Parathyroid adenoma (tissue), 2 donors: ENCODE data around the gene CMC1.

Experiments used
- H2AFZ ChIP-seq: fragments of 300-600 bp; sonication (generic); one replicate; pipeline ENCODE4 v1.7.0; 2017; ENCODE audit warnings: antibody characterized with exemption, mild to moderate bottlenecking
- H3K27ac ChIP-seq: fragments of 300-600 bp; sonication (generic); one replicate; pipeline ENCODE4 v1.7.0; 2017
- H3K27me3 ChIP-seq: fragments of 300-600 bp; sonication (generic); one replicate; pipeline ENCODE4 v1.7.0; 2017; ENCODE audit warnings: low read length; ENCODE audit not compliant: control insufficient read depth, insufficient read depth
- H3K36me3 ChIP-seq: fragments of 300-600 bp; sonication (generic); one replicate; pipeline ENCODE4 v1.7.0; 2017; ENCODE audit warnings: low read length; ENCODE audit not compliant: control insufficient read depth, insufficient read depth
- H3K4me1 ChIP-seq: fragments of 300-600 bp; sonication (generic); one replicate; pipeline ENCODE4 v1.7.0; 2017; ENCODE audit warnings: control low read depth
- H3K4me2 ChIP-seq: fragments of 300-600 bp; sonication (generic); one replicate; pipeline ENCODE4 v1.7.0; 2017; ENCODE audit warnings: low read length
- H3K4me3 ChIP-seq: fragments of 300-600 bp; sonication (generic); one replicate; pipeline ENCODE4 v1.7.0; 2017; ENCODE audit warnings: low read depth, low read length
- H3K79me2 ChIP-seq: fragments of 300-600 bp; sonication (generic); one replicate; pipeline ENCODE4 v1.7.0; 2017; ENCODE audit warnings: control low read depth
- H3K9ac ChIP-seq: fragments of 300-600 bp; sonication (generic); one replicate; pipeline ENCODE4 v1.7.0; 2017; ENCODE audit warnings: mild to moderate bottlenecking
- H3K9me3 ChIP-seq: fragments of 300-600 bp; sonication (generic); one replicate; pipeline ENCODE4 v1.7.0; 2017; ENCODE audit warnings: low read length; ENCODE audit not compliant: control insufficient read depth
- TF ChIP-seq, protein P1 (sequence below): fragments of 300-600 bp; sonication (generic); IDR thresholded peaks from one replicate; pipeline ENCODE4 v1.7.0; 2017; ENCODE audit warnings: antibody characterized with exemption, mild to moderate bottlenecking
- donor health status: primary hyperparathyroidism.

CMC1 gene

DNA sequence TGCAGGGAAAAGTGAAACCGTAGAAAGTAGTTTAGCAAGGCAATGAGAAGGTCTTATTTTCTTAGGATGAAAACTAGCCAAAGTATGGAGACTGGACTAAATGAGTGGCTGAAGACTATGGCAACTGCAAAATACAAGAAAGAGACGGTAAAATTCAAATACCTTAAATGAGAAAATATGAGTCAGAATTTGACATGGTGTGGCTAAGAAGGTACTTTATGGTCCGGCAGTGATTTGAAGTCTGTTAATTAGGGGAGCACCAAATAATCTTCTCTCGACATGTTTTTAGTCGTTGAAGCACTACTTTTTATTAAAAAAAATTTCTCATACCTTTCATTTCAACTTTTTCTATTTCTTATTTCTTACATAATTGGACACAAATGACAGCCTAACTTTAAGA, 12.8 kb upstream of the CMC1 start:
- no peak overlapping the region for H3K4me2 ChIP-seq
- no peak overlapping the region for H2AFZ ChIP-seq
- TF ChIP-seq, protein P1, sequence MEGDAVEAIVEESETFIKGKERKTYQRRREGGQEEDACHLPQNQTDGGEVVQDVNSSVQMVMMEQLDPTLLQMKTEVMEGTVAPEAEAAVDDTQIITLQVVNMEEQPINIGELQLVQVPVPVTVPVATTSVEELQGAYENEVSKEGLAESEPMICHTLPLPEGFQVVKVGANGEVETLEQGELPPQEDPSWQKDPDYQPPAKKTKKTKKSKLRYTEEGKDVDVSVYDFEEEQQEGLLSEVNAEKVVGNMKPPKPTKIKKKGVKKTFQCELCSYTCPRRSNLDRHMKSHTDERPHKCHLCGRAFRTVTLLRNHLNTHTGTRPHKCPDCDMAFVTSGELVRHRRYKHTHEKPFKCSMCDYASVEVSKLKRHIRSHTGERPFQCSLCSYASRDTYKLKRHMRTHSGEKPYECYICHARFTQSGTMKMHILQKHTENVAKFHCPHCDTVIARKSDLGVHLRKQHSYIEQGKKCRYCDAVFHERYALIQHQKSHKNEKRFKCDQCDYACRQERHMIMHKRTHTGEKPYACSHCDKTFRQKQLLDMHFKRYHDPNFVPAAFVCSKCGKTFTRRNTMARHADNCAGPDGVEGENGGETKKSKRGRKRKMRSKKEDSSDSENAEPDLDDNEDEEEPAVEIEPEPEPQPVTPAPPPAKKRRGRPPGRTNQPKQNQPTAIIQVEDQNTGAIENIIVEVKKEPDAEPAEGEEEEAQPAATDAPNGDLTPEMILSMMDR = no peak
- no peaks in the 10 kb centered on the region for H3K9me3 ChIP-seq
- H3K4me3 ChIP-seq = no peak overlapping the region
- H3K36me3 ChIP-seq = no peaks in the 10 kb centered on the region
- no peaks in the 10 kb centered on the region for H3K4me1 ChIP-seq
- no peaks in the 10 kb centered on the region for H3K27me3 ChIP-seq
- H3K27ac ChIP-seq = no peak overlapping the region
- no peaks in the 10 kb centered on the region for H3K79me2 ChIP-seq
- no peak overlapping the region for H3K9ac ChIP-seq

DNA sequence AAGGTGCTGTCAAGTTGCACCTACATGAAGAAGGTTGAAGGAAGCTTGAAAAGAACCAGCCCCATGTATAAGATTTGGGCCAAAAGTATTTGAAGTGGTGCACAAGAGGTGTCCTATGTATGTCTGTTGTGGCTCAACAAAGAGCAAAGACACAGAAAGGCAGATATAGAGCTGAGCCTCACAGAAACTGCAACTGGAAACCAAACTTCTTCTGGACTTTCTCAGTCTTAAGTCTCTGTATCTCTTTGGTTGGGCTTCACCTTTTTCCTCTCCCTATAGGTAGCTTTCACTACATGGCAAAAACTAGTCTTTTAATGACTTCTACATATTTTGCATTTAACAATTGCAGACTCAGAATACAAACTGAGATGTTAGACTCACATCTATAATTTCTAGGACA, 8.8 kb upstream of the CMC1 start:
- Histone ChIP-seq H2AFZ (no peak overlapping the region), H3K79me2 (no peaks in the 10 kb centered on the region), H3K9ac (no peak overlapping the region), H3K9me3 (no peaks in the 10 kb centered on the region), H3K4me3 (no peak overlapping the region), H3K36me3 (no peaks in the 10 kb centered on the region), H3K27ac (no peak overlapping the region), H3K4me1 (no peaks in the 10 kb centered on the region), H3K27me3 (no peaks in the 10 kb centered on the region), H3K4me2 (no peak overlapping the region)
- TF ChIP-seq, protein P1 = no peak

DNA sequence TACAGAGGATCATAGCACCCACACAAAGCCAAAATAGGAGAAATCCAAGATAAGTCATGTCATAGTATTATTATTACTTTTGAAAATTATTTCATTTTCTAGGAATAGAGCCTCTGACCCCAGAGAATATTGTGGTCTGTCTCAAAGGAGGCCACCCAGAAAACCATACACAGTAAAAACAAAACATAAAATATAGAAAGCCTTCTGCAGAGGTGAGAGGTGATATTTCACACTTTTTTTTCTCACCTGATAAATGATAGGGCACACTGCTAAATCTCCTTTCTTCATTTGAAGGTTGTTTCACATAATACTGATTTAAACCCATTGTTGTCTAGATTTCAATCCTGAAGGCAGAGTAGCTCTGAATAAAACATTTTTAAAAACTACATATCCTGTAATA, 7.0 kb upstream of the CMC1 start:
- Histone ChIP-seq H3K4me1 (no peaks in the 10 kb centered on the region), H3K27me3 (no peaks in the 10 kb centered on the region), H2AFZ (no peak overlapping the region), H3K79me2 (no peaks in the 10 kb centered on the region), H3K36me3 (no peaks in the 10 kb centered on the region), H3K4me3 (no peak overlapping the region), H3K4me2 (no peak overlapping the region), H3K27ac (no peak overlapping the region), H3K9ac (no peak overlapping the region), H3K9me3 (no peaks in the 10 kb centered on the region)
- TF ChIP-seq, protein P1 = no peak

DNA sequence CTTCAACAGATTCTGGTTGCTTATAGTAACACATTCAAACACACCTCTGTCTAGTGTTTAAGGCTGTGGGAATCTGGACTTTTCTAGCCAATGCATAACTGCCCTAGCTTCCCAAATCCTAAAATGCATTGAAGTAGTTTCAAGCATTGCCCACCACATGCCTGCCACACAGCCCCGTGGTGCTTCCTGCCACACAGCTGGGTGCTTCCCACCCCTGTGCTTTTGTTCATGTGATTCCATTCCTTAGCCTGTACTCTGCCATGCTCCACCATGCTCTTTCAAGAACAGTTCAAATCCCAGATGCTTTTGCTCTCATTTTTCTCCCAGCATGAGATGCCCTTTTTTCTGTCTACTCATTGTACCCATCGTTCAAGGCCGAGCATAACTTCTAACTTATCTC, 2.3 kb upstream of the CMC1 start:
- H3K9me3 ChIP-seq = no peaks in the 10 kb centered on the region
- H3K4me2 ChIP-seq = no peak overlapping the region
- no peaks in the 10 kb centered on the region for H3K36me3 ChIP-seq
- H3K27ac ChIP-seq = no peak overlapping the region
- peaks cover 9% of the 10 kb centered on the region for H3K79me2 ChIP-seq
- H2AFZ ChIP-seq = no peak overlapping the region
- H3K9ac ChIP-seq = no peak overlapping the region
- no peaks in the 10 kb centered on the region for H3K27me3 ChIP-seq
- TF ChIP-seq, protein P1 = no peak
- H3K4me1 ChIP-seq = peaks cover 4% of the 10 kb centered on the region
- H3K4me3 ChIP-seq = no peak overlapping the region

DNA sequence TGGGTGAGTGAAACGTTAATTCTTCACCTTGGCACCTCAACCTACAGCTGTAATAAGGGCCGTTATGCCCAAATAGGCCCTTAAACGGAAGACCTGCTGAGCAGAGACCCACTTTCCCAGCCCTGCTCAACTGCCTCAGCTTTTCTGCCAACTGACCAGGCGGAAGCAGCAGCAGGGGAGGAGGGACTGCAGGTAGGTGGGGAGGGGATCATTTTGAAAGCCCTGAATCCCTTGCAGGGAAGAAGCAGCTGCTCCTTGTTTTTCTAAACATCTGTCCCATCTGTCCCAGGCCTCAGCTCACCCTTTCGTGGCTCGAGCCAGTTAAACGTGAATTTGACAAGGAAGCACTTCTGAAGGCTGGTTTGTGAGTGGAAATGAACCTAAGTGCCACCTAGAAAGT, 978 bp upstream of the CMC1 start:
- Histone ChIP-seq H3K79me2 (peaks cover 11% of the 10 kb centered on the region), H2AFZ (peak overlapping the region; percentile 99), H3K4me2 (peak overlapping the region; percentile 70), H3K36me3 (no peaks in the 10 kb centered on the region), H3K27ac (no peak overlapping the region), H3K9ac (no peak overlapping the region), H3K27me3 (no peaks in the 10 kb centered on the region), H3K9me3 (no peaks in the 10 kb centered on the region), H3K4me3 (no peak overlapping the region), H3K4me1 (peaks cover 4% of the 10 kb centered on the region)
- TF ChIP-seq, protein P1 = no peak
